ENCODE results near the gene NAPG.
A peak's percentile ranks its signal among the peaks of the same experiment; 100 is the strongest.
"Not testable (repeated sequence)": the region's sequence is repeated elsewhere in the genome, so short reads cannot be mapped to it uniquely, and the experiment has no call there.

The NAPG gene

GRCh38 chr18:10552226-10552625 lies 26.4 kb downstream of the NAPG start:
- Mint-ChIP-seq H3K4me3 (no peak overlapping the region), H3K4me1 (no peaks in the 10 kb centered on the region), H3K27me3 (no peaks in the 10 kb centered on the region), H3K9me3 (no peaks in the 10 kb centered on the region), H3K27ac (no peak overlapping the region), H3K36me3 (ENCODE audit: low read depth) (peaks cover 64% of the 10 kb centered on the region)
- DNase-seq = no peak
- no peak for ATAC-seq

DNA sequence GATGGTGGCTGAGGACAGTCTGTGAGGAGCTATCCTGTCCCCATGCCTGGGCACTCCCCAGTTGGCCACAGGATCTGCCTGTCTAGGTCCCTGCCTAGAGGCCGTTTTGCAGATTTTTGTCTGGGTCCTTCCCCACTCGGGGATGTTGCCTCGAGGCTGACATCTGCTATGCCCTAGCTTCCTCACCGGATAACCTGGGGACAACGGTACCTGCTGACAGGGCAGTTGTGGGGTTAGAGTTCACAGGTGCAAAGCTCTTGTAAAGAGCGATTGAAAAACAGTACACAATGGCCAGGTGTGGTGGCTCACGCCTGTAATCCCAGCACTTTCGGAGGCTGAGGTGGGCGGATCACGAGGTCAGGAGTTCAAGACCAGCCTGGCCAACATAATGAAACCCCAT lies 30.4 kb downstream of the NAPG start:
- H3K9me3 Mint-ChIP-seq, DNase-seq, H3K27me3 Mint-ChIP-seq, ATAC-seq, H3K4me1 Mint-ChIP-seq, H3K4me3 Mint-ChIP-seq, H3K27ac Mint-ChIP-seq: not testable (repeated sequence)
- H3K36me3 Mint-ChIP-seq (ENCODE audit: low read depth) = peaks cover 35% of the 10 kb centered on the region

- ATAC-seq (no peak), DNase-seq (no peak)
- peaks cover 9% of the 10 kb centered on the region for H3K4me1 Mint-ChIP-seq
- no peaks in the 10 kb centered on the region for H3K27me3 Mint-ChIP-seq
- peaks cover 30% of the 10 kb centered on the region for H3K36me3 Mint-ChIP-seq (ENCODE audit: low read depth)
- no peak overlapping the region for H3K27ac Mint-ChIP-seq
- no peaks in the 10 kb centered on the region for H3K9me3 Mint-ChIP-seq
- H3K4me3 Mint-ChIP-seq = no peak overlapping the region
Observed at GRCh38 chr18:10557085-10557677, 31.4 kb downstream of the NAPG start.

GRCh38 chr18:10558243-10558966 lies 32.6 kb downstream of the NAPG start:
- H3K27ac Mint-ChIP-seq = no peak overlapping the region
- H3K36me3 Mint-ChIP-seq (ENCODE audit: low read depth) = peaks cover 26% of the 10 kb centered on the region

DNA sequence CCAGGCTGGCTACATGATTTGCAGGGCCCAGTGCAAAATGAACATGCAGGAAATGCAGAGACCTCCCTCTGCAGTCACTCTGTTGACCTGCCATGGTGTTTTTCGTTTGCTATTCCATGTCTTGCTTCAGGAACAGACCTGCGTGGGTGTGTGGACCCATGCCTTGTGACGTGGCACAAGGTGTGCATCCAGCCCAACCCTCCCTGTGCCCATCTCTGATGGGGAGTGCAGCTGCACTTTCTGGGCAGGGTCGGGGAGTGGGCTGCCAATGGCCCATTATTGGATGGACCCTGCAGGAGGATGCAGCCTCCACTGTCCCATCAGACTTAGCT lies 33.1 kb downstream of the NAPG start:
- peaks cover 9% of the 10 kb centered on the region for H3K4me1 Mint-ChIP-seq
- no peak overlapping the region for H3K27ac Mint-ChIP-seq
- ATAC-seq = no peak

More at GRCh38 chr18:10558243-10558966, 32.6 kb downstream of the NAPG start:
- ATAC-seq (no peak), DNase-seq (no peak)
- no peaks in the 10 kb centered on the region for H3K27me3 Mint-ChIP-seq
- peaks cover 9% of the 10 kb centered on the region for H3K4me1 Mint-ChIP-seq
- H3K4me3 Mint-ChIP-seq = no peak overlapping the region
- H3K9me3 Mint-ChIP-seq = no peaks in the 10 kb centered on the region

DNA sequence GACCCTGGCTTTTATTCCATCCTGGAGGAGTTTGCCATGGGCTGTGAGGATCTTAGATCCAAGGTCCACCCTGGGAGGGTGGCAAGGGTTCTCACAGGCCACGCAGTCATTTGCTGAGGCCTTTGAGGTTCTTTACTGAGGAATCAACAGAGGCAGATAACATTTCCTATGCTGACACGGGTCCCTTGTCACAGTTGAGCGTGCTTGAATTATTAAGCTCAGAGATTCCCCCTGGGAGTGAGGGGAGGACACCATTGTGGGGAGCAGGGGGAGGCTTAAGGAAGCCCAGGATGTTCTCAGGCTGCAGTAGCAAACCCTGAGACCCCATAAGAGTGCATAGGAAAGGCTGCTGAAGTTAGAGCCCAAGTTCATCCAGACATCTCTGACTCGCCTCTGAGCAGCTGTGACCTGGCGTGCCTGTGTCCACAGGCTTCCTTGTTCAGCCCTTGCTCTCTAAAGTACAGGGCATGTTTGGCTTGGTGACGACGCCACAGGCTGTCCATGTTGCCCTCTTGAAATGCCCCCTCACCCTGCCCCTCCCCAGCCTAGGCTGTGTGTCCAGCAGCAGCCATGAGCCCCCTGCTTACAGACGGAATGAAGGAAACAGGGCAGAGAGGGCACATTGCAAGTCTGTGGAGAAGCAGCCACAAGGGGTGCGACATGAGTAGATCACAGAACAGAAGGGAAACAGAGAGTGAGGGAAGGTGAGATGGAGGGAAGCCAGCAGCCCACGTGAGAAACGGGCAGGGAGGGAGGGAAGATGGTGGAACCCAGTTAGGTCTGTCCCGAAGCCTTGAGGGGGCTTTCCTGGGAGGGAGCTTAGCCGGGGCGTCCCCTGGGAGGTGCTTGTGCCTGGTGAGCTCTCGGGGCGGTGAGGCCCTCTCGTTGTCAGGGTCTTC lies 34.0 kb downstream of the NAPG start:
- Mint-ChIP-seq H3K9me3 (no peaks in the 10 kb centered on the region), H3K4me3 (peak overlapping the region; percentile 1), H3K4me1 (peaks cover 9% of the 10 kb centered on the region), H3K27ac (peak overlapping the region; percentile 49), H3K36me3 (ENCODE audit: low read depth) (peaks cover 15% of the 10 kb centered on the region), H3K27me3 (no peaks in the 10 kb centered on the region)
- ATAC-seq = peak; percentile 48
- peak; percentile 20 for DNase-seq

More for the DNA sequence above, 33.1 kb downstream of the NAPG start:
- DNase-seq = no peak
- Mint-ChIP-seq H3K9me3 (no peaks in the 10 kb centered on the region), H3K27me3 (no peaks in the 10 kb centered on the region), H3K36me3 (ENCODE audit: low read depth) (peaks cover 21% of the 10 kb centered on the region), H3K4me3 (no peak overlapping the region)

- Mint-ChIP-seq H3K36me3 (ENCODE audit: low read depth) (peaks cover 9% of the 10 kb centered on the region), H3K27ac (no peak overlapping the region), H3K9me3 (no peaks in the 10 kb centered on the region), H3K4me1 (peaks cover 9% of the 10 kb centered on the region), H3K4me3 (peak overlapping the region; percentile 1), H3K27me3 (no peaks in the 10 kb centered on the region)
- peak; percentile 58 for ATAC-seq
- DNase-seq = peak; percentile 69
Observed at GRCh38 chr18:10560452-10561045, 34.7 kb downstream of the NAPG start.

- Mint-ChIP-seq H3K27ac (no peak overlapping the region), H3K27me3 (no peaks in the 10 kb centered on the region), H3K36me3 (ENCODE audit: low read depth) (no peaks in the 10 kb centered on the region), H3K9me3 (no peaks in the 10 kb centered on the region), H3K4me3 (no peak overlapping the region), H3K4me1 (peaks cover 9% of the 10 kb centered on the region)
- DNase-seq = no peak
- ATAC-seq = no peak
Observed at GRCh38 chr18:10562773-10563160, 36.9 kb downstream of the NAPG start.

DNA sequence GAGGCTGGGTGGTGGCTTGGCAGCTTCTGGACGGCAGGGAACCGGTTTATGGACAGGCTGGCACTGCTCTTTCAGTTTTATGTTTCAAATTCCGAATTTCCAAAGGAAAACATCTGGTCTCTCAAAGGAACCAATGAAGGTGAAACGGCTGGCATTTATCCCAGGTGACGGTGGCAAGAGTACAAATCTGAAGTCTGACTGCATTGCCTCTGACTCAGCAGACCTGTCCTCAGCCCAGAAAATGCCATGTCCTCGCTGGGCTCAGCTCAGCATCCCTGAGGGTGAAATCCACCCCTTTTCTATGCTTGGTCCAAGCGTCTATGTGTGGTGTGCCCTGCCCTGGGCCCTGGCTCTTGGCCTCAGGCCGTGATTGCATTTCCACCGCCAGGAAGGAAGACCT lies 38.1 kb downstream of the NAPG start:
- ATAC-seq = no peak
- Mint-ChIP-seq H3K4me3 (no peak overlapping the region), H3K36me3 (ENCODE audit: low read depth) (no peaks in the 10 kb centered on the region), H3K9me3 (no peaks in the 10 kb centered on the region), H3K27ac (no peak overlapping the region), H3K4me1 (peaks cover 9% of the 10 kb centered on the region), H3K27me3 (no peaks in the 10 kb centered on the region)
- no peak for DNase-seq

DNA sequence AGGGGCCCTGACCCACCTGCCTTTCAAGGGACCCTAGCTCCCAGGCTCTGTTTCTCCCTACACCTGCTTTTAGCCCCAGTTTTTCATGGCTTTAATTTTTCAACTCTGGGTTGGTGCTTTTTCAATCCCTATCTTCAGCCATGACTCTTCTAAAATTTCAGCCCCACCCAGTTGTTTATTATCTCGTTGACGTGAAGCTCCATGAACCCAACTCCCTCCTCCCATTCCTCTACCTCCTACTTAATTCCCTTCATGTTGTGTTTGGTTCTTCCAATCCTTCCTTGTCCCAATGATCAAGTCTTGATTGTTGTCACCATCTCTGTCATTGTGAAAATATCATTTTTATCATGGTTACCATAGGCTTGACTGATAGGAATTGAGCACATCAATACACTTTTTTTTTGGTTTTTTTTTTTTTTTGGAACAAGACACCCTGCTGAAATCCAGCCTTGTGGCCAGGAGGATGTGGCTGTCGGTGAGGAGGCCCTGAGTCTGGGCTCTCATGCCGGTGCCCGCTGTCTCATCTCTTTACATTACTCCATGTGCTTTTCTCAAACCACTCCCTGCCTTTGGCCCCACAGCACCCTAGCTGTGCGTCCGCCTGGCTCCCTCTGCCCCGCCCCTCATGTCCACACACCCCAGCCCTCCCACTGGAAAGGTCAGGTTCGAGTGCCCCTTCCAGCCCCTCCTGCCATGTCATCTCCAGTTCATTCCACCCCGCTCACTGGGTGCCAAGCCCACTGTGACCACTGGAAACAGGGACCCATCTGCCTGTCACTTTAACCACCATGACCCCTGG lies 39.3 kb downstream of the NAPG start:
- Mint-ChIP-seq H3K36me3 (ENCODE audit: low read depth) (peaks cover 3% of the 10 kb centered on the region), H3K9me3 (peaks cover 3% of the 10 kb centered on the region), H3K4me1 (peaks cover 7% of the 10 kb centered on the region), H3K27ac (no peak overlapping the region), H3K27me3 (no peaks in the 10 kb centered on the region), H3K4me3 (no peak overlapping the region)
- DNase-seq (no peak), ATAC-seq (no peak)

- DNase-seq = no peak
- Mint-ChIP-seq H3K27me3 (no peaks in the 10 kb centered on the region), H3K9me3 (peaks cover 3% of the 10 kb centered on the region), H3K27ac (no peak overlapping the region), H3K4me1 (peaks cover 1% of the 10 kb centered on the region), H3K36me3 (ENCODE audit: low read depth) (peaks cover 3% of the 10 kb centered on the region), H3K4me3 (no peak overlapping the region)
- ATAC-seq = no peak
Observed at GRCh38 chr18:10565835-10566234, 40.0 kb downstream of the NAPG start.

GRCh38 chr18:10566390-10566789 lies 40.6 kb downstream of the NAPG start:
- peaks cover 3% of the 10 kb centered on the region for H3K36me3 Mint-ChIP-seq (ENCODE audit: low read depth)
- H3K9me3 Mint-ChIP-seq = peaks cover 3% of the 10 kb centered on the region
- DNase-seq (no peak), ATAC-seq (no peak)
- H3K4me1 Mint-ChIP-seq = no peaks in the 10 kb centered on the region
- no peak overlapping the region for H3K4me3 Mint-ChIP-seq
- no peak overlapping the region for H3K27ac Mint-ChIP-seq
- H3K27me3 Mint-ChIP-seq = no peaks in the 10 kb centered on the region

- H3K27ac Mint-ChIP-seq; DNase-seq; H3K36me3 Mint-ChIP-seq (ENCODE audit: low read depth); H3K4me1 Mint-ChIP-seq; H3K9me3 Mint-ChIP-seq; H3K4me3 Mint-ChIP-seq; H3K27me3 Mint-ChIP-seq; ATAC-seq: not testable (repeated sequence)
Observed at GRCh38 chr18:10569941-10570340, 44.1 kb downstream of the NAPG start.

DNA sequence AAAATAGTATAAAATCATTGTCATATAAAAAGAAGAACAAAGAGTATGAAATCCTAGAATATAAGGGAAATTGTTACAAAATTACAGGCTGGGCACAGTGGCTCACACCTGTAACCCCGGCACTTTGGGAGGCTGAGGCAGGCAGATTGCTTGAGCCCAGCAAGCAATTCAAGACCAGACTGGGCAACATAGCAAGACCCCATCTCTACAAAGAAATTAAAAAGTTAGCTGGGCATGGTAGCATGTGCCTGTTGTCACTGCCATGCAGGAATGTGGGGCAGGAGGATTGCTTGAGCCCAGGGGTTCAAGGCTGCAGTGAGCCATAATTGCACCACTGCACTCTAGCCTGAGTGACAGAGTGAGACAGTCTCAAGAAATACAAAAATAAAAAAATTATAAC lies 44.8 kb downstream of the NAPG start:
- Mint-ChIP-seq H3K27ac (no peak overlapping the region), H3K4me1 (no peaks in the 10 kb centered on the region), H3K27me3 (no peaks in the 10 kb centered on the region), H3K9me3 (peaks cover 3% of the 10 kb centered on the region), H3K36me3 (ENCODE audit: low read depth) (peaks cover 3% of the 10 kb centered on the region), H3K4me3 (no peak overlapping the region)
- ATAC-seq (no peak), DNase-seq (no peak)
